Measurements from ENCODE around the gene PHC2. TPM values are rescaled to one million over a fixed set of nuclear protein-coding genes. Genes with fewer than 3 reads are reported as not detected.

The PHC2 gene
- total RNA-seq, 1 donor from 2014 or later = 287 TPM

- H3K4me3 Mint-ChIP-seq (ENCODE audit: unreplicated experiment) = no peak overlapping the region
- H3K36me3 Mint-ChIP-seq (ENCODE audit: unreplicated experiment) = peaks cover 20% of the 10 kb centered on the region
These were observed 12.1 kb downstream of the PHC2 start for GRCh38 chr1:33418811-33419210.

GRCh38 chr1:33414879-33415278 is 16.0 kb downstream of the PHC2 start:
- H3K27ac Mint-ChIP-seq (ENCODE audit: unreplicated experiment) = no peak overlapping the region
- no peak for TF ChIP-seq CTCF (IDR thresholded peaks at IDR 0.05; ENCODE audit: partially characterized antibody, unreplicated experiment)
- no peak overlapping the region for H3K4me3 Mint-ChIP-seq (ENCODE audit: unreplicated experiment)
- DNase-seq = no peak
- peaks cover 6% of the 10 kb centered on the region for H3K4me1 Mint-ChIP-seq (ENCODE audit: low read depth, unreplicated experiment)
- peaks cover 24% of the 10 kb centered on the region for H3K36me3 Mint-ChIP-seq (ENCODE audit: unreplicated experiment)
- no peaks in the 10 kb centered on the region for H3K27me3 Mint-ChIP-seq (ENCODE audit: unreplicated experiment)
- peaks cover 4% of the 10 kb centered on the region for H3K9me3 Mint-ChIP-seq (ENCODE audit: unreplicated experiment)

More at GRCh38 chr1:33418811-33419210, 12.1 kb downstream of the PHC2 start:
- no peak for DNase-seq
- no peak for TF ChIP-seq CTCF (IDR thresholded peaks at IDR 0.05; ENCODE audit: partially characterized antibody, unreplicated experiment)
- Mint-ChIP-seq H3K27me3 (ENCODE audit: unreplicated experiment) (no peaks in the 10 kb centered on the region), H3K9me3 (ENCODE audit: unreplicated experiment) (peaks cover 1% of the 10 kb centered on the region), H3K27ac (ENCODE audit: unreplicated experiment) (no peak overlapping the region), H3K4me1 (ENCODE audit: low read depth, unreplicated experiment) (no peaks in the 10 kb centered on the region)

- Mint-ChIP-seq H3K36me3 (ENCODE audit: unreplicated experiment) (peaks cover 16% of the 10 kb centered on the region), H3K9me3 (ENCODE audit: unreplicated experiment) (peaks cover 5% of the 10 kb centered on the region), H3K27me3 (ENCODE audit: unreplicated experiment) (no peaks in the 10 kb centered on the region), H3K4me1 (ENCODE audit: low read depth, unreplicated experiment) (peaks cover 7% of the 10 kb centered on the region), H3K27ac (ENCODE audit: unreplicated experiment) (peak overlapping the region; percentile 89), H3K4me3 (ENCODE audit: unreplicated experiment) (peak overlapping the region; percentile 60)
- peak; percentile 21 for DNase-seq
- TF ChIP-seq CTCF (IDR thresholded peaks at IDR 0.05; ENCODE audit: partially characterized antibody, unreplicated experiment) = no peak
These were observed 20.7 kb downstream of the PHC2 start for GRCh38 chr1:33410091-33410701.

GRCh38 chr1:33408093-33408436 is 22.8 kb downstream of the PHC2 start:
- H3K4me1 Mint-ChIP-seq (ENCODE audit: low read depth, unreplicated experiment) = peaks cover 7% of the 10 kb centered on the region
- no peak overlapping the region for H3K27ac Mint-ChIP-seq (ENCODE audit: unreplicated experiment)
- no peak for TF ChIP-seq CTCF (IDR thresholded peaks at IDR 0.05; ENCODE audit: partially characterized antibody, unreplicated experiment)
- H3K4me3 Mint-ChIP-seq (ENCODE audit: unreplicated experiment) = no peak overlapping the region
- no peaks in the 10 kb centered on the region for H3K27me3 Mint-ChIP-seq (ENCODE audit: unreplicated experiment)
- H3K9me3 Mint-ChIP-seq (ENCODE audit: unreplicated experiment) = peaks cover 7% of the 10 kb centered on the region
- peaks cover 15% of the 10 kb centered on the region for H3K36me3 Mint-ChIP-seq (ENCODE audit: unreplicated experiment)
- no peak for DNase-seq

- H3K36me3 Mint-ChIP-seq (ENCODE audit: unreplicated experiment) = peaks cover 15% of the 10 kb centered on the region
- no peak for TF ChIP-seq CTCF (IDR thresholded peaks at IDR 0.05; ENCODE audit: partially characterized antibody, unreplicated experiment)
- H3K4me1 Mint-ChIP-seq (ENCODE audit: low read depth, unreplicated experiment) = peaks cover 7% of the 10 kb centered on the region
- H3K27me3 Mint-ChIP-seq (ENCODE audit: unreplicated experiment) = no peaks in the 10 kb centered on the region
- DNase-seq = no peak
- peaks cover 7% of the 10 kb centered on the region for H3K9me3 Mint-ChIP-seq (ENCODE audit: unreplicated experiment)
- H3K4me3 Mint-ChIP-seq (ENCODE audit: unreplicated experiment) = no peak overlapping the region
- no peak overlapping the region for H3K27ac Mint-ChIP-seq (ENCODE audit: unreplicated experiment)
These were observed 23.4 kb downstream of the PHC2 start for GRCh38 chr1:33407352-33408092.

Data from glutamatergic neuron (in vitro differentiated cells).